CD4-positive, alpha-beta T cell treated with Interleukin-15 for 4 hours (primary cell): ENCODE measurements around the gene ANKRD23.
A peak's percentile ranks its signal among the peaks of the same experiment; 100 is the strongest.

Source experiments
- DNase-seq: peaks from one replicate; pipeline ENCODE4 v3.0.0-alpha.2; 2020; ENCODE audit warnings: low spot score

ANKRD23 gene

GRCh38 chr2:96877042-96877451 lies 33.2 kb upstream of the ANKRD23 start:
- no peak for DNase-seq

GRCh38 chr2:96876269-96877041 lies 32.6 kb upstream of the ANKRD23 start:
- no peak for DNase-seq

DNA sequence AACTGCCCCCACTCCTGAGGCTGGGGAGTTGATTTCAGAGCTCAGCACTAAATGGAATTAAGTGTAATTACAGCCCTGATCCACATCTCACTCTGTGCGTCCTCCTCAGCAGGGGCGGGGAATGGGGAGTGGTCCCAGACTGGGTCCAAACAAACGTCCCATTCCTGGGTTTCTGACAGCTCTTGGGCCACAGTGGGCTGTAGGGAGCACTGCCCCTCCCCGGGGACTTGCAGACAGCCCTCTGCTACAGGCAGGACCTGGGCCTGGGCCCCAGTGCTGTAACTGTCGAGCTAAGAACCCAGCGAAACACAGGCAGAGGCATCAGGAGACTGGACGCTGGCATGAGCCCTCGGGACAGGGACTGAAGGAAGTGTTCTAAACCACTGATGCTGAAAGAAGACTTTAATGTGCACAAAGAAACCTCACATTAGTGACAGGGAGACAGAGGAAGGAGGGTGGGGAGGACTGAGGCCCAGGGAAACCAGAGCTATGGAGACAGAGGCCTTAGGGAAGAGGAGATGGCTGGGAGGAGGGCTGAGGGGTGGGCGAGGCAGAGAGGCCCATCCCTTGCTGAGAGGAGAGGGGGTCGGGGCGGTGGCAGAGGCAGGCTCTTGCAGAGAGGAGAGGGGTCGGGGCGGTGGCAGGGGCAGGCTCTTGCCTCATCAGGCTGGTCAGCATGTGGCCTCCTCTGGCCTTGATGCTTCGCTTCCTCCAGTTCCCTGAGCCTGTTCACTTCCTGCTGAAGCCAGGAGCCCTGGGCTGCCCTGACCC lies 31.9 kb upstream of the ANKRD23 start:
- DNase-seq = no peak

DNA sequence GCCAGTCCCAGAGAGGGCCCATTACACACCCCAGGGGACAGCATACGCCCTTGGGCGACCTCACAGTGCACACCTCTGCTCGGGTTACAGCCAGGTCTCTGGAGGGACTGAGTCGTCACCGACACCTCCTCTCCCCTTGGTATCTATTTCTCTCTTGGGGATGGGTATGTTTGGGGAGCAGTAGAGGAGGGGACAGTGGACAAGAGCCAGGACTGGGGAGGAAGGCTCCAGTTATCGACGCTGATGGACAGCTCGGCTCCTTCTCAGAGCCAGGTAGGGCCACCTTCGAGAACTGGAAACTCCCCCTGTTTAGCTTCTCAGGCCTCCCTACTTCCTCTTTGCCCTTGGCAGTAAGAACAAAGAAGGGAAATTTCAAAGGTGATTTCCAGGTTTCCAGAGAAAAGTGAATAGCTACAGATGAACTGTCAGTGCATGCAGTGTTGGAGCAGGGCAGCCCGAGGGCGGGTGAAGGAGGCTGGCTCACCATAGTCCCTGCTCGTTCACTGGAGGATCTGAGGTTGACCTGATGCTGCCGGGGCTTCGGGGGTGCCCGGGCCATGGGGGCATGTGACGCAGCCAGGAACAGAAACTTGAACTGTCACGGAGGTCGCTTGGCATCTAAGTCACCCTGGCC lies 30.5 kb upstream of the ANKRD23 start:
- no peak for DNase-seq

DNA sequence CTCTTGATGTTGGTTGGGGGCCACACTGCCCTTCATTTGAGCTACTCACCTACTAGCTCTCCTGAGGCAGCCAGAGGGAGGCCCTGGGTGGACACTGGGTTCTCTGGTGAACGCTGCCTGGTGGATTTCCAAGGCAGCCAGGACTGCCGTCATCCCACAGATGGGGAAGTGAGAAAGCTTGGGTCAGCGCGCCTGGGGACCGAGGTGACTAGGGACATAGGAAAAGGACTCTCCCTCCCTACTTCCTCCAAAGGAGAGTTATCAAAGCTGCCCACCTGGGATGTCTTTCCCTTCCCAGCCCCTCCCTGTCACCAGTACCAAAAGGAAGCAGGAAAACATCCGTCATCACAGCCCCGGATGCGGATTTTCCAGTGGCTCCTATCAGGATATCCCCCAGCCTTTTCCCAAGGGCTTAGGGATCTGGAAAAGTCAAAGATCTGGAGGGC lies 29.9 kb upstream of the ANKRD23 start:
- DNase-seq = no peak

- DNase-seq = no peak
Measured at GRCh38 chr2:96872591-96873349, 28.9 kb upstream of the ANKRD23 start.

DNA sequence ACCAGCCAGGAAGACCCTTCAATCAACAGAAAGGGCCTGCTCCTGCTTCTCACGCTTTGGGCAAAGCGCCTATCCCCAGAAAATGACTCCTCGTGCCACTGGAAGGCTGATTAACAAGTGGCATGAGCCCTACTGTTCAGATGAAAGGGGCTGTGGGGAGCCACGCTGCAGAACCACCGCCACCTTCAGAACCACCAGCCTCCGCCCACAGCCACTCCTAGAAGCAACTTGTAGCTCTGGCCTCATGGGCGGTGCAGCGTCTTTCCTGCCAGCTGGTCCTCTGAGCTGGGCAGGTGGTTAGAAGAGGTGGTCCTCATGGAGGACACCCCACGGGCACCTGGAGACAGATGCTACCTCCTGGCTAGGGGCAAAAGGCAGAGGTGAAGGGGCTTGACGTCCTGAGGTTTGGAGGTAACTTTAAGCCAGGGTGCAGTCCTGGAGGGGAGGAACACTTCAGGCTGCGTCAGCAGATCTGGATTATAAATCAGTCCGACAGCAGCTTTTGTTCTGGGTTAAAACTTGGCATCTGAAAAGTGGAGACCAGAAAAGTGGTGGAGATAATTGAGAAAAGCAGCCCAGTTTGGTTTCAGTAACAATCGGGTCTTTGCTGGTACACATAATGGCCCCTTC lies 26.9 kb upstream of the ANKRD23 start:
- peak; percentile 59 for DNase-seq

GRCh38 chr2:96869822-96870625 lies 26.2 kb upstream of the ANKRD23 start, which contains the start of gene SEMA4C:
SEMA4C (minus strand) TSS chr2:96870080; CDS start chr2:96867886, 2,194 bp downstream.
- DNase-seq = peak; percentile 50

DNA sequence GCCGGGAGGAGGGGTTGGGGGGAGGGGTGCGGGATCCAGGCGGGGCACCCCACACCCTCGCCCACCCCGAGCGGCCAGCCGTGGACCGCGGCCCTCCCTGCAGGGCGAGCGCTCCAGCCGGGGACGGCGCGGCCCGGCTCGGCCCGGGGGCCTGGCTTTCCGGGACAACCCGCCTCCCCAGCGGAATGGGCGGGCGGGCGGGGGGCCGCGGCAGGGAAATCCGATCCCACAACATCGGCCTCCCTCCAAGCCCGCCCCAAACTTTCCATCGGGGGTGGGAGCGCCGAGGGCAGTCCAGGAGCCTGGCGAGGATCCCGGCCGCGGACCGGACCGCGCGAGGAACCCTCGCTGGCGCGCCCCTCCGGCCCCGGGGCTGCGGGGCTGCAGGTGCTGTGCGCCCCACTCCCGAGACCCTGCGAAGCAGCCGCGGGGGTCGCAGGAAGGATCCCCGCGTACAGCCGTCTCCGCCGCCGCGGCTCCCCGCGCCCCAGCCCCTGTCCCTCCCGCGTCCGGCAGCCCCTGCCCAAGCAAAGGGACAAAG lies 25.5 kb upstream of the ANKRD23 start:
- no peak for DNase-seq

- peak; percentile 44 for DNase-seq
Measured at GRCh38 chr2:96868555-96869280, 24.9 kb upstream of the ANKRD23 start.

GRCh38 chr2:96867756-96868554 lies 24.1 kb upstream of the ANKRD23 start:
- DNase-seq = no peak

GRCh38 chr2:96866986-96867755 lies 23.4 kb upstream of the ANKRD23 start:
- DNase-seq = no peak

- DNase-seq = no peak
Measured at GRCh38 chr2:96866586-96866985, 22.8 kb upstream of the ANKRD23 start.

DNA sequence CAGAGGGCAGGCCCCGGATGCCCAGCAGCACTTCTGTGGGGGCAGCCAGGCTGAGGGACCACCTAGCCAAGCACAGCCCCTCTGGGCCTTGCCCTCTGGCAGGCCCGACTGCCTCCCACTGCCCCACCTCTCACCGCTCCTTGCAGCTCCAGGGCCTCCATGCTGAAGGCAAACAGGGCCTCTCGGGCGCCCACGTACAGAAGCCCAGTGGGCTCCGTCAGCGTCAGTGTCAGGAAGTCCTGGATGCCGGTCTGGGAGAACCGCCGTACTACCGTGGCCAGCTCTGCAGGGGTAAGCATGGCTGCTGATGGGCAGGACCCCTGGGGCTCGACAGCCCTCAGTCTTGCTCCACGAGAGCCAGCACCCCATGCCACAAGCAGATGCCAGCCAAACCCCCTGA lies 22.3 kb upstream of the ANKRD23 start:
- DNase-seq = no peak

DNA sequence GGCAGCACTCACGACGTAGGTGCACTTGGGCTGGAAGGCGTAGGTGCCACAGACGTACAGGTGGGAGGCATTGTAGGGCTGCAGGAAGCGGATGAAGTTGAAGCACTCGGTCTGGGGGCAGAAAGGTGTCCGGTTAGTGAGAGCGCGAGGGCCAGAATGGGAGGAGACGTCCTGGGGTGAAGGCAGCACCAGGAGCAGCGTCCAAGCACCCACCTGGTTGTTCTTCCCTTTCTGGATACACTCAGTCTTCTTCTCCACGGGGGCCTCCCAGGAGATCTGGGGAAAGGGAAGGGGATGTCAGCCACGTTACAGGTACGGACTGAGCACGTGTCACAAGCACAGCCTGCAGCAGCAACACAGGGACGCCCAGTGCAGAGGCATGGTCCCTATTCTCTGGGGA lies 21.8 kb upstream of the ANKRD23 start:
- no peak for DNase-seq

- DNase-seq = no peak
Measured at GRCh38 chr2:96864343-96865091, 20.7 kb upstream of the ANKRD23 start.
